SH-SY5Y (cell line): ENCODE results near the gene SLC44A2.

Source experiments
- GATA2 ChIP-seq: IDR thresholded peaks from 2 replicates; pipeline ENCODE4 v1.6.1; 2011; ENCODE audit warnings: mild to moderate bottlenecking, low read depth, low read length
- GATA3 ChIP-seq: IDR thresholded peaks from 2 replicates; pipeline ENCODE4 v1.6.1; 2011; ENCODE audit warnings: low read depth, mild to moderate bottlenecking, low read length, moderate library complexity

DNA sequence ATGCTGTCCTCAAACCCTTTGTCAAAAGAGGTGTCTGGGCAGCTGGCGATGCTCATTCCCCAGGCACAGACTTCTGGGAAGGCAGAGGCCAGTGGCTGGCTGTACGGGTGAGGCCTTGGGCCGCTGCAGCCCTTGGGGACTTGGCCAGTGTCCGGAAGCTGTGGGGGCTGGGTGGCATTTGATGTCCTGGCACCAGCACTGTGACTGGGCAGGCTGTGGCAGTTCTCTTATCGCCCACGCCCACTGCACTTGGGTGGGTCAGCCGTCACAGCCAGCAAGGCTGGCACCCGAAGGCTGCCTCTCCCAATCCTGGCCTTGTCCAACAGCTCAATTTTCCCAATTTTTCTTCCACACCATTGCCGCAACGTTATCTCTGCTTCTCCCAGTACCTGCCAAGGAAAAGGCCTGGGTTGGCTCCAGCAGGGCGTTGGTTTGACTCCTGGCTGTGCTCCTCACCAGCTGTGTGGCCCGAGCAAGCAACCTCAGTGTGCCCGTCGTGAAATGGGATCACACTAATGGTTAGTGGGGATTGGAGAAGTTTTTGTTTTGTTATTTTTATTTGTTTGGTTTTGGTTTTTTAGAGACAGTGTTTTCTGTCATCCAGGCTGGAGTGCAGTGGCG lies 12.7 kb upstream of the SLC44A2 start:
- TF ChIP-seq GATA2 (no peak), GATA3 (no peak)
